A549 (cell line): ENCODE results near the gene PDIA6. TPM values are rescaled to one million over a fixed set of nuclear protein-coding genes. Genes with fewer than 3 reads are reported as not detected.

Source experiments
- ATAC-seq, 2 experiments: fragments of 200-7000 bp in 1 of 2; fragments of >200 bp in 1 of 2; cut with Nextera tagmentation in 1 of 2; cut with Tn5 transposase in 1 of 2; 3 replicates each; pipeline versions ENCODE4 v1.8.0 to v1.9.1; 2018 to 2020; ENCODE audit warnings: mild to moderate bottlenecking in 1 of 2, moderate library complexity in 1 of 2
- CTCF ChIA-PET: fragments of 300-600 bp; sonication (Branson Sonifier 250); formaldehyde crosslinking; extraction: SDS; loops from one replicate; lab custom pipeline; 2021; ENCODE audit warnings: antibody characterized with exemption, inconsistent platforms; lab: Yijun Ruan, JAX
- POLR2A ChIA-PET: fragments of 350-600 bp; formaldehyde crosslinking; extraction: SDS; loops from one replicate; lab custom pipeline; 2021; ENCODE audit warnings: antibody characterized with exemption, inconsistent platforms; lab: Yijun Ruan, JAX
- DNase-seq, 2 experiments: peaks; one replicate each; pipeline versions ENCODE4 v3.0.0 to v3.0.0-alpha.2; 2011 to 2016; ENCODE audit warnings: low read depth in 1 of 2, low spot score in 1 of 2
- FAIRE-seq: peaks from 2 replicates; lab custom pipeline; 2011; peaks lifted over from hg19 to GRCh38; lab: Jason Lieb, UNC
- H3K27ac ChIP-seq, 2 experiments: fragments of >200 bp; sonication (Bioruptor Twin); formaldehyde crosslinking; 3 replicates each; pipeline ENCODE4 v1.5.1; 2016 to 2017
- H3K4me1 ChIP-seq: fragments of >200 bp; sonication (Bioruptor Twin); formaldehyde crosslinking; 3 replicates; pipeline ENCODE4 v1.6.1; 2016
- H3K4me2 ChIP-seq: fragments of >200 bp; sonication (Bioruptor Twin); formaldehyde crosslinking; 3 replicates; pipeline ENCODE4 v1.6.1; 2016
- H3K4me3 ChIP-seq: fragments of >200 bp; sonication (Bioruptor Twin); formaldehyde crosslinking; 3 replicates; pipeline ENCODE4 v1.5.1; 2016
- H3K9me3 ChIP-seq: fragments of >200 bp; sonication (Bioruptor Twin); formaldehyde crosslinking; 3 replicates; pipeline ENCODE4 v1.6.1; 2016
- CEBPB ChIP-seq, 2 experiments: fragments of >200 bp in 1 of 2; sonication (Bioruptor Twin) in 1 of 2; formaldehyde crosslinking in 1 of 2; IDR thresholded peaks; 2 replicates each; pipeline ENCODE4 v1.6.1; 2012 to 2016
- CHD2 ChIP-seq: fragments of 150-350 bp; IDR thresholded peaks from 2 replicates; pipeline ENCODE4 v1.6.1; 2014; ENCODE audit warnings: low read length; ENCODE audit not compliant: partially characterized antibody
- HDAC2 ChIP-seq: fragments of 200-600 bp; sonication (generic); IDR thresholded peaks from 2 replicates; pipeline ENCODE4 v1.6.1; 2016
- MYC ChIP-seq: IDR thresholded peaks from 2 replicates; pipeline ENCODE4 v1.6.1; 2012; ENCODE audit warnings: mild to moderate bottlenecking, inconsistent platforms, low read length, improper control_type of control experiment, borderline replicate concordance
- NR3C1 ChIP-seq: fragments of >200 bp; sonication (Bioruptor Twin); formaldehyde crosslinking; IDR thresholded peaks from 3 replicates; pipeline ENCODE4 v1.6.1; 2017
- PHF8 ChIP-seq: fragments of 200-600 bp; sonication (generic); IDR thresholded peaks from 2 replicates; pipeline ENCODE4 v1.6.1; 2016; ENCODE audit warnings: low read depth, mild to moderate bottlenecking, antibody characterized with exemption, moderate library complexity, borderline replicate concordance
- RCOR1 ChIP-seq: fragments of 150-350 bp; IDR thresholded peaks from 2 replicates; pipeline ENCODE4 v1.6.1; 2014; ENCODE audit warnings: antibody characterized with exemption, low read length, low read depth
- ZNF302 ChIP-seq: fragments of 250-450 bp; sonication (Bioruptor Pico); IDR thresholded peaks from 2 replicates; pipeline ENCODE4 v1.9.0; 2021; ENCODE audit warnings: inconsistent platforms, mild to moderate bottlenecking, moderate library complexity
- WGBS: methylation state at CpG from one replicate; pipeline ENCODE4 v1.1.6; 2017; ENCODE audit errors: missing lambda C conversion rate; 5-methylcytosine and 5-hydroxymethylcytosine counted together
- polyA plus RNA-seq, 4 experiments: library from polyadenylated mRNA; depleted of rRNA in 3 of 4; stranded (reverse); fragments of >200 nt; fragmentation: RNase III in 1 of 4; extraction: RNeasy Plus Mini Kit Qiagen cat#74134 plus additional on column Dnase treatment in 1 of 4; gene quantifications; 2 replicates in 3 of 4; 3 replicates in 1 of 4; pipeline ENCODE4 v1.2.3, GENCODE V29; 2011 to 2017
- small RNA-seq, 6 experiments: library from RNA; depleted of rRNA; stranded (forward); fragments of <200 nt; gene quantifications; one replicate each; pipeline ENCODE3, GENCODE V24; 2012
- TF ChIP-seq, protein P1 (sequence below): IDR thresholded peaks from 2 replicates; pipeline ENCODE4 v1.6.1; 2012; ENCODE audit warnings: low read depth, borderline replicate concordance
- TF ChIP-seq, protein P2 (sequence below): fragments of 250-450 bp; sonication (Bioruptor Pico); IDR thresholded peaks from 2 replicates; pipeline ENCODE4 v1.5.0; 2021; ENCODE audit warnings: mild to moderate bottlenecking, moderate library complexity, borderline replicate concordance
- TF ChIP-seq, protein P3 (sequence below): fragments of 250-450 bp; sonication (Bioruptor Pico); IDR thresholded peaks from 2 replicates; pipeline ENCODE4 v1.5.0; 2020; ENCODE audit warnings: low read depth, mild to moderate bottlenecking, moderate library complexity

Gene PDIA6
- polyA plus RNA-seq, 2 of the 4 experiments (the other 2 are of a cell fraction): 322 to 442 TPM

DNA sequence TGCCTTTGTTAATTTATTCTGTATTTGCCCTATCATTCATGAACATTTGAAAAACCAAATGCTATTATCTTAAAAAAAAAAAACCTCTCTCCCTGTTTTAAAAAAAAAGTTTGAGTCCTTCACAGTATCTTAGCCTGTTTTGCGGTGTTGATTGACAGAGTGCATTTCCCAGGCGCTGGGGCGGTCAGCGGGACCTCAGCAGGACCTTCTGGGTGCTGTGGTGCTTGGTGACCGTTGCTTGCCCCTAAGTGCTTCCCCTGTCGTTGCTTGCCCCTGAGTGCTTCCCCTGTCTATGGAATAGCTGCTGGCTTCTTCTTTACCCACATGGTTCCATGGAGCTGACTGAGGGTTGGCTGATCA, 79.0 kb downstream of the PDIA6 start:
- no peak overlapping the region for H3K4me3 ChIP-seq
- CTCF ChIA-PET: interaction anchor here (0.5 to 1.9 kb wide), 3 partner anchors 10 to 367 kb away, joined by 3 to 7 read pairs (median 3); no protein-coding TSS in a partner anchor
- TF ChIP-seq PHF8 (no peak), CEBPB (IDR thresholded peaks at IDR 0.05) (no peak), ZNF302 (CRISPR knock-in tag) (no peak), CHD2 (no peak), RCOR1 (no peak), MYC (no peak), NR3C1 (no peak), HDAC2 (no peak)
- TF ChIP-seq, protein P1, sequence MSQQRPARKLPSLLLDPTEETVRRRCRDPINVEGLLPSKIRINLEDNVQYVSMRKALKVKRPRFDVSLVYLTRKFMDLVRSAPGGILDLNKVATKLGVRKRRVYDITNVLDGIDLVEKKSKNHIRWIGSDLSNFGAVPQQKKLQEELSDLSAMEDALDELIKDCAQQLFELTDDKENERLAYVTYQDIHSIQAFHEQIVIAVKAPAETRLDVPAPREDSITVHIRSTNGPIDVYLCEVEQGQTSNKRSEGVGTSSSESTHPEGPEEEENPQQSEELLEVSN: no peak
- TF ChIP-seq, protein P2, sequence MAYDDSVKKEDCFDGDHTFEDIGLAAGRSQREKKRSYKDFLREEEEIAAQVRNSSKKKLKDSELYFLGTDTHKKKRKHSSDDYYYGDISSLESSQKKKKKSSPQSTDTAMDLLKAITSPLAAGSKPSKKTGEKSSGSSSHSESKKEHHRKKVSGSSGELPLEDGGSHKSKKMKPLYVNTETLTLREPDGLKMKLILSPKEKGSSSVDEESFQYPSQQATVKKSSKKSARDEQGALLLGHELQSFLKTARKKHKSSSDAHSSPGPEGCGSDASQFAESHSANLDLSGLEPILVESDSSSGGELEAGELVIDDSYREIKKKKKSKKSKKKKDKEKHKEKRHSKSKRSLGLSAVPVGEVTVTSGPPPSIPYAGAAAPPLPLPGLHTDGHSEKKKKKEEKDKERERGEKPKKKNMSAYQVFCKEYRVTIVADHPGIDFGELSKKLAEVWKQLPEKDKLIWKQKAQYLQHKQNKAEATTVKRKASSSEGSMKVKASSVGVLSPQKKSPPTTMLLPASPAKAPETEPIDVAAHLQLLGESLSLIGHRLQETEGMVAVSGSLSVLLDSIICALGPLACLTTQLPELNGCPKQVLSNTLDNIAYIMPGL (CRISPR knock-in tag): no peak
- TF ChIP-seq, protein P3, sequence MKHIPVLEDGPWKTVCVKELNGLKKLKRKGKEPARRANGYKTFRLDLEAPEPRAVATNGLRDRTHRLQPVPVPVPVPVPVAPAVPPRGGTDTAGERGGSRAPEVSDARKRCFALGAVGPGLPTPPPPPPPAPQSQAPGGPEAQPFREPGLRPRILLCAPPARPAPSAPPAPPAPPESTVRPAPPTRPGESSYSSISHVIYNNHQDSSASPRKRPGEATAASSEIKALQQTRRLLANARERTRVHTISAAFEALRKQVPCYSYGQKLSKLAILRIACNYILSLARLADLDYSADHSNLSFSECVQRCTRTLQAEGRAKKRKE (CRISPR knock-in tag): no peak
- H3K9me3 ChIP-seq: no peaks in the 10 kb centered on the region
- POLR2A ChIA-PET: interaction anchor here (0.7 kb wide), 1 partner anchor 578 kb away, joined by 3 read pairs; no protein-coding TSS in a partner anchor
- WGBS: 71% methylated on average over 6 of the region's 6 CpGs
- no peaks in the 10 kb centered on the region for H3K4me1 ChIP-seq
- FAIRE-seq: no peak
- no peak overlapping the region for H3K4me2 ChIP-seq
- H3K27ac ChIP-seq: no peak overlapping the region
- ATAC-seq: peak in 1 of 2 experiments; percentile 46; a peak in 2 of 6 replicates
- no peak for DNase-seq

Small RNA genes within 50 kb of the gene (small RNA-seq; reads per million reads assigned to genes)
- 0 to 0.77 (median 0) reads per million in 6 experiments for gene RNU7-138P
- gene RNU7-176P: 0 reads per million in 6 experiments

Other genes with a start within 250 kb of the PDIA6 start
- gene NOL10, start 122.8 kb downstream of the PDIA6 start, polyA plus RNA-seq (2011; rRNA removed): 54.0 and 64.2 TPM in 2 replicates
- gene NOL10, start 122.8 kb downstream of the PDIA6 start, polyA plus RNA-seq (2017; fragmentation: RNase III; extraction: RNeasy Plus Mini Kit Qiagen cat#74134 plus additional on column Dnase treatment): 38.9 to 46.0 TPM (median 39.1 TPM) in 3 replicates
- 0.14 and 0.21 TPM in 2 replicates for gene ATP6V1C2, start 91.2 kb downstream of the PDIA6 start, polyA plus RNA-seq (2011; rRNA removed)
- gene ATP6V1C2, start 91.2 kb downstream of the PDIA6 start, polyA plus RNA-seq (2017; fragmentation: RNase III; extraction: RNeasy Plus Mini Kit Qiagen cat#74134 plus additional on column Dnase treatment): 0.08 to 0.18 TPM (median 0.09 TPM) in 3 replicates
- 4.4 and 5.6 TPM in 2 replicates for gene KCNF1, start 99.1 kb upstream of the PDIA6 start, polyA plus RNA-seq (2011; rRNA removed)
- gene KCNF1, start 99.1 kb upstream of the PDIA6 start, polyA plus RNA-seq (2017; fragmentation: RNase III; extraction: RNeasy Plus Mini Kit Qiagen cat#74134 plus additional on column Dnase treatment): 3.7 to 4.2 TPM (median 4.0 TPM) in 3 replicates